ENCODE measurements around the gene PDE4D. TPM values are rescaled to one million over a fixed set of nuclear protein-coding genes. Genes with fewer than 3 reads are reported as not detected.
"Not testable (repeated sequence)": the region's sequence is repeated elsewhere in the genome, so short reads cannot be mapped to it uniquely, and the experiment has no call there.

PDE4D gene
- total RNA-seq, 2 experiments from 2014 or later, result 0.50 to 0.51 TPM

- intact Hi-C loops (cut with micrococcal nuclease; ENCODE audit: unreplicated experiment), result no loop called here
- CTCF ChIA-PET (ENCODE audit: unreplicated experiment), result no interaction called here
- no peaks in the 10 kb centered on the region for H3K9me3 ChIP-seq (ENCODE audit: low read length)
- H3K4me2 ChIP-seq (ENCODE audit: low read length), result no peak overlapping the region
- H2AFZ ChIP-seq (ENCODE audit: low read length), result no peak overlapping the region
- H3K4me3 ChIP-seq (ENCODE audit: low read depth, low read length, poor library complexity, severe bottlenecking), result no peak overlapping the region
- no peaks in the 10 kb centered on the region for H3K4me1 ChIP-seq (ENCODE audit: insufficient read depth, low read length, poor library complexity, severe bottlenecking)
- no peak overlapping the region for H3K27ac ChIP-seq (ENCODE audit: low read depth, low read length, poor library complexity, severe bottlenecking)
- POLR2A ChIA-PET, result interaction anchor here (0.6 kb wide), 1 partner anchor 840 kb away, joined by 5 read pairs; no protein-coding TSS in a partner anchor
- TF ChIP-seq, protein P1, sequence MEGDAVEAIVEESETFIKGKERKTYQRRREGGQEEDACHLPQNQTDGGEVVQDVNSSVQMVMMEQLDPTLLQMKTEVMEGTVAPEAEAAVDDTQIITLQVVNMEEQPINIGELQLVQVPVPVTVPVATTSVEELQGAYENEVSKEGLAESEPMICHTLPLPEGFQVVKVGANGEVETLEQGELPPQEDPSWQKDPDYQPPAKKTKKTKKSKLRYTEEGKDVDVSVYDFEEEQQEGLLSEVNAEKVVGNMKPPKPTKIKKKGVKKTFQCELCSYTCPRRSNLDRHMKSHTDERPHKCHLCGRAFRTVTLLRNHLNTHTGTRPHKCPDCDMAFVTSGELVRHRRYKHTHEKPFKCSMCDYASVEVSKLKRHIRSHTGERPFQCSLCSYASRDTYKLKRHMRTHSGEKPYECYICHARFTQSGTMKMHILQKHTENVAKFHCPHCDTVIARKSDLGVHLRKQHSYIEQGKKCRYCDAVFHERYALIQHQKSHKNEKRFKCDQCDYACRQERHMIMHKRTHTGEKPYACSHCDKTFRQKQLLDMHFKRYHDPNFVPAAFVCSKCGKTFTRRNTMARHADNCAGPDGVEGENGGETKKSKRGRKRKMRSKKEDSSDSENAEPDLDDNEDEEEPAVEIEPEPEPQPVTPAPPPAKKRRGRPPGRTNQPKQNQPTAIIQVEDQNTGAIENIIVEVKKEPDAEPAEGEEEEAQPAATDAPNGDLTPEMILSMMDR (conservative IDR thresholded peaks at IDR 0.05; ENCODE audit: low read length), result no peak
- no peak for TF ChIP-seq EZH2phosphoT487 (IDR thresholded peaks at IDR 0.05; ENCODE audit: borderline replicate concordance, low read depth, low read length)
- no TSS peak for BruUV-seq (replicated peaks)
- H3K9me2 ChIP-seq (ENCODE audit: insufficient read depth, low read length), result no peaks in the 10 kb centered on the region
- no peaks in the 10 kb centered on the region for H3K36me3 ChIP-seq (ENCODE audit: insufficient read depth, low read length)
- no peak for DNase-seq (ENCODE audit: low spot score)
- no peaks in the 10 kb centered on the region for H4K20me1 ChIP-seq (ENCODE audit: insufficient read depth, low read length)
- no peaks in the 10 kb centered on the region for H3K79me2 ChIP-seq (ENCODE audit: insufficient read depth, low read depth, low read length)
These were observed 934.8 kb downstream of the PDE4D start for GRCh38 chr5:58958701-58959100.

DNA sequence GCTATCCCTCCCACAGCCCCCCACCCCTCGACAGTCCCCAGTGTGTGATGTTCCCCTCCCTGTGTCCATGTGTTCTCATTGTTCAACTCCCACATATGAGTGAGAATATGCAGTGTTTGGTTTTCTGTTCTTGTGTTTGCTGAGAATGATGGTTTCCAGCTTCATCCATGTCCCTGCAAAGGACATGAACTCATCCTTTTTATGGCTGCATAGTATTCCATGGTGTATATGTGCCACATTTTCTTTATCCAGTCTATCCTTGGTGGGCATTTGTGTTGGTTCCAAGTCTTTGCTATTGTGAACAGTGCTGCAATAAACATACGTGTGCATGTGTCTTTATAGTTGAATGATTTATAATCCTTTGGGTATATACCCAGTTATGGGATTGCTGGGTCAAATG lies 940.3 kb downstream of the PDE4D start:
- H3K9me2 ChIP-seq (ENCODE audit: insufficient read depth, low read length); H3K4me1 ChIP-seq (ENCODE audit: insufficient read depth, low read length, poor library complexity, severe bottlenecking); H3K36me3 ChIP-seq (ENCODE audit: insufficient read depth, low read length); DNase-seq (ENCODE audit: low spot score); H3K27ac ChIP-seq (ENCODE audit: low read depth, low read length, poor library complexity, severe bottlenecking); H3K9me3 ChIP-seq (ENCODE audit: low read length); H3K4me2 ChIP-seq (ENCODE audit: low read length); H4K20me1 ChIP-seq (ENCODE audit: insufficient read depth, low read length); POLR2A ChIA-PET; intact Hi-C loops (cut with micrococcal nuclease; ENCODE audit: unreplicated experiment); BruUV-seq (replicated peaks); H3K79me2 ChIP-seq (ENCODE audit: insufficient read depth, low read depth, low read length); H3K4me3 ChIP-seq (ENCODE audit: low read depth, low read length, poor library complexity, severe bottlenecking); CTCF ChIA-PET (ENCODE audit: unreplicated experiment); H2AFZ ChIP-seq (ENCODE audit: low read length): not testable (repeated sequence)

- H3K4me2 ChIP-seq (ENCODE audit: low read length), result no peak overlapping the region
- no peaks in the 10 kb centered on the region for H3K9me3 ChIP-seq (ENCODE audit: low read length)
- H4K20me1 ChIP-seq (ENCODE audit: insufficient read depth, low read length), result no peaks in the 10 kb centered on the region
- no peak overlapping the region for H3K27ac ChIP-seq (ENCODE audit: low read depth, low read length, poor library complexity, severe bottlenecking)
- H3K36me3 ChIP-seq (ENCODE audit: insufficient read depth, low read length), result no peaks in the 10 kb centered on the region
- no peaks in the 10 kb centered on the region for H3K79me2 ChIP-seq (ENCODE audit: insufficient read depth, low read depth, low read length)
- no peak for DNase-seq (ENCODE audit: low spot score)
- H3K9me2 ChIP-seq (ENCODE audit: insufficient read depth, low read length), result no peaks in the 10 kb centered on the region
- no TSS peak for BruUV-seq (replicated peaks)
- H3K4me3 ChIP-seq (ENCODE audit: low read depth, low read length, poor library complexity, severe bottlenecking), result no peak overlapping the region
- no peaks in the 10 kb centered on the region for H3K4me1 ChIP-seq (ENCODE audit: insufficient read depth, low read length, poor library complexity, severe bottlenecking)
- TF ChIP-seq EZH2phosphoT487 (IDR thresholded peaks at IDR 0.05; ENCODE audit: borderline replicate concordance, low read depth, low read length), result no peak
- TF ChIP-seq, protein P1 (conservative IDR thresholded peaks at IDR 0.05; ENCODE audit: low read length), result no peak
- POLR2A ChIA-PET, result interaction anchor here (0.6 kb wide), 1 partner anchor 26 kb away, joined by 3 read pairs; no protein-coding TSS in a partner anchor
- H2AFZ ChIP-seq (ENCODE audit: low read length), result no peak overlapping the region
- intact Hi-C loops (cut with micrococcal nuclease; ENCODE audit: unreplicated experiment), result no loop called here
- CTCF ChIA-PET (ENCODE audit: unreplicated experiment), result no interaction called here
These were observed 943.3 kb downstream of the PDE4D start for GRCh38 chr5:58950224-58950623.
